GM19193 (cell line): ENCODE results near the gene FUT3.

Experiments
- POLR2A ChIP-seq: IDR thresholded peaks from 4 replicates; pipeline ENCODE4 v1.6.1; 2011; ENCODE audit not compliant: insufficient read depth, insufficient read length; ENCODE audit errors: extremely low read depth

FUT3 gene

DNA sequence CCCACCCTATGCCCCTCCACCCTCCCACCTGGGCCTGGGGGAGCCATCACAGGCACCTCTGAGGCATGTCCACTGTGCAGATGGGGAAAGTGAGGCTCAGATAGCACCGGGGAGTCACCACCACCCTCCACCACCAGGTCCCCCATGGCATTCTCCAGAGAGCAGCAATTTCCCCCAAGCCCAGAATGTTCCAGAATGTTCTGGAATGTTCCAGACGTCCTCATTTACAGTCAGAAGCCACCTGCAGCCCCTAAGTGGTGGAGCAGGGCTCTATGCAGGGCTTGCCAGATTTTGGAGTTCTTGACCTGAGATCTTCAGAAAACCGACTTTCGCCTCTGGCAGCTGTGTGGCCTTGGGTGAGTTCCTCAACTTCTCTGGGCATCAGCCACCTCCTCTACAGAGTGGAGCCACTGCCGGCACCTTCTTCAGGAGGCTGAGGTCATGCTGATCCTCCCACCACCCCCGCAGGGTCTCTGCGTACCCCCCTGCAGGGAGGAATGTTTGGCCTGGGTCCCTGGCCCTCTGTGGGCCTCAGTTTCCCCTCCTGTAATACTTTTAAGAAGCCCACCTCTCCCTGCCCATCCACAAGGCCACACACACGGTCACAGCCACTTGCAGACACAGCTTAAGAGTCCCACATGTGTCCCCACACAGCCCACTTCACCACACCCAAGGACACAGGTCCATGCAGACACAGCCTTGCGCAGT is 12.9 kb upstream of the FUT3 start:
- no peak for TF ChIP-seq POLR2A

DNA sequence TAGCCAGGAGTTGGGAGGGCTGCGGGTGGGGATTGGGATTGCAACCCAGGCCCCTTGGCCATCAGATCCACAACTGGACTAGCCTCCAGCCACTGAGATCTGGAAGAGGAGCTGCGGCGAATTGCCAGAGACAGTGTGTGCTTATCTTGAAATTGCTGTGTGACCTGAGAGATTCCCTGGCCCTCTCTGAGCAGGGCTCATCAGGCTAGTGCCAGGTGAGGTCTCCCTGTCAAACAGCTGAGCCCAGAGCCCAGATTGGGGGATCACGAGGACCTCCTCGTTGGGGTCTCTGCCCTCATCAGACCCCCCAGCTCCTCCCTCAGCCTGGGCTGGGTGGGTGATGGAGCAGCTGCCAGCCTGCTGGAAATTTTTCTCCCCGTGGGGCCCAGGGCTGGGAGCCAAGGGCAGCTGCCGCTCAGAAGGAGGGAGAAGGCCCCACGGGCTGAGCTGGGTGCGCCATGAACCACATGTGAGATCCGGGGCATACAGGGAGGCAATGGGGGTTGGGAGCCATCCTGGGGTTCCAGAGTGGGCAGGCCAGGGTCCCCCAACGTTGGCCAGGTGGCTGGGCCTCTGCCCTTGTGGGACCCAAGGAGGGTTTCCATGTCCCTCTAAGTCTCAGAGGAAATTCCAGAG is 11.9 kb upstream of the FUT3 start:
- TF ChIP-seq POLR2A: no peak

DNA sequence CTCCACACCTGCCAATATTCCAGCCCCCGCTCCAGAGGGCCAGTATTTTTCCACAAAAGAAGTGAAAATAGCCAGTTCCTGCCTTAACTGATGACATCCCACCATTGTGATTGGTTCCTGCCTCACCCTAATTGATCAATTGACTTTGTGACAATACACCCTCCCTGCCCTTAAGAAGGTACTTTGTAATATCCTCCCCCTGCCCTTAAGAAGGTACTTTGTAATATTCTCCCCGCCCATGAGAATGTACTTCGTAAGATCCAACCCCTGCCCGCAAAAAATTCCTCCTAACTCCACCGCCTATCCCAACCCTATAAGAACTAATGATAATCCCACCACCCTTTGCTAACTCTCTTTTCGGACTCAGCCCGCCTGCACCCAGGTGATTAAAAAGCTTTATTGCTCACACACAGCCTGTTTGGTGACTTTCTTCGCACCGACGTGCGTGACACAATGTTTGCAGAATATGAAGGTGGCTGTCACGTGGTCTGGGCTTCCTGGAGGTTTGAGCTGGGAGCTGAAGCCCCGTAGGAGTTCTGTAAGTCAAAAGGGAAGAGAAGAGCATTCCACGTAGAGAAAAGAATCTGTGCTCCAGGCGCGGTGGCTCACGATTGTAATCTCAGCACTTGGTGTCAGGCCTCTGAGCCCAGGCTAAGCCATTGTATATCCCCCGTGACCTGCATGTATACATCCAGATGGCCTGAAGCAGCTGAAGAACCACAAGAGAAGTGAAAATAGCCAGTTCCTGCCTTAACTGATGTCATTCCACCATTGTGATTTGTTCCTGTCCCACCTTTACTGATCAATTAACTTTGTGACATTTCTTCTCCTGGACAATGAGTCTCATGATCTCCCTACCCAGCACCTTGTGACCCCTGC is 6.2 kb upstream of the FUT3 start:
- no peak for TF ChIP-seq POLR2A

DNA sequence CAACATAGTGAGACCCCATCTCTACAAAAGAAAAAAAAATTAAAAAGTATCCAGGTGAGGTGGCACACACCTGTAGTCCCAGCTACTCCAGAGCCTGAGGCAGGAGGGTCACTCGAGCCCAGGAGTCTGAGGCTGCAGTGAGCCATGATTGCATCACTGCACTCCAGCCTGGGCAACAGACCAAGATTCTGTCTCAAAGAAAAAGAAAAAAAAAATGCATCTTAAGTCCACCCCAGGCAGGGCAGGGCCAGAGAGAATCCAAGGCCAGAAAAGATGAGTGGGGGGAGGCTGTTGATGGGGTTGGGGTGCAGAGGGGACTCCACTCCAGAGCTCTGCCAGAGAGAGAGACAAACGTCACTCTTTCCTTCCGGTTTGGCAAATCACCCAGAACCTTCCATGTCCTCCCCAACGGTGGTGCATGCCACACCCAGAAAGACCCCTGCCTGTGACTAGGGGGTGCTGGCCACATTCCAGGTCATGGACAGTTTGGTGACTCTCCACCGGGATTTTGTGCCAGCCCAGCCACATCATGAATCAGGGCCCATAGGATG is 431 bp downstream of the FUT3 start:
- TF ChIP-seq POLR2A: no peak

DNA sequence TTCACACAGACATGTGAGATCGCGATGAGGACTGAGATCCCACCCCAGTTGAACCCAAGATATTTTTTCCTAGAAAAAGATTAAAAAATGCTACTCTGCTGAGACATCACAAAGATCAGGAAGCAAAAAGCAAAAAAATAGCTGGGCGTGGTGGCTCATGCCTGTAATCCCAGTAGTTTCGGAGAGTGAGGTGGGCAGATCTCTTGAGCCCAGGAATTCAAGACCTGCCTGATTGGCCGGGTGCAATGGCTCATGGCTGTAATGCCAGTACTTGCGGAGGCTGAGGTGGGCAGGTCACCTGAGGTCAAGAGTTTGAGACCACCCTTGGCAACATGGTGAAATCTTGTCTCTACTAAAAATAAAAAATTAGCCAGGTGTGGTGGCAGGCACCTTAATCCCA is 1.1 kb downstream of the FUT3 start:
- no peak for TF ChIP-seq POLR2A

DNA sequence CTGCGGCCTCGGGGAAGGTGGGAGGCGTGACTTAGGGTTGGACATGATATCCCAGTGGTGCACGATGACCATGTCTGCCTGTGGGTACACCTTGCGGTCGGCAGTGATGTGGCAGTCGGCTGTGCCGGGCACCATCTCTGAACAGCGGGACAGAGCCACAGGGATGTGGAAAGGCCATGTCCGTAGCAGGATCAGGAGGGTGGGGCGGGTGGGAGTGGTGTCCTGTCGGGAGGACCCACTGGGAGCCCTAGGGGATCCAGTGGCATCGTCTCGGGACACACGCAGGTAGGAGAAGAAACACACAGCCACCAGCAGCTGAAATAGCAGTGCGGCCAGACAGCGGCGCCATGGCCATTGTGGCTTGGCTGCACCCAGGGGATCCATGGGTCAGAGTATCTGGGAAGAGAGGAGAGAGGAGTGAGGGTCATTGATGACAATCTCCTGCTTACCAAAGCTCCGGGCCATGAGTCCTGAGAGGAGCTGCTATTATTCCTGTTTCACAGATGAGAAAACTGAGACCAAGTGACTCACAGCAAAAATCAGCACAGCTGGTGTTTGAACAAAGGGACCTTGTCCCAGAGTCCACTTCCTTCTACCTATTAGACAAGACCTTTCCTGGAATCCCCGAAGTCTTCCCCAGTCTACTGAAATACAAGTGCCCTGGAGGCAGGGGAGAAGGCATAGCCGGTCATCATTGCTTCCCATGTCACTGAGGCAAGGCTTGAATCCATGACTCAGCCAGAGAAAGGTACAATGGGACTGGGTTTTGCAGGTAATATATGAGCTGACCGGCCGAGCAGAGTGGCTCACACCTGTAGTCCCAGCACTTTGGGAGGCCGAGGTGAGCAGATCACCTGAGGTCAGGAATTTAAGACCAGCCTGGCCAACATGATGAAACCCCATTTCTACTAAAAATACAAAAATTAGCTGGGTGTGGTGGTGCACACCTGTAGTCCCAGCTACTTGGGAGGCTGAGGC is 6.5 kb downstream of the FUT3 start:
- no peak for TF ChIP-seq POLR2A

DNA sequence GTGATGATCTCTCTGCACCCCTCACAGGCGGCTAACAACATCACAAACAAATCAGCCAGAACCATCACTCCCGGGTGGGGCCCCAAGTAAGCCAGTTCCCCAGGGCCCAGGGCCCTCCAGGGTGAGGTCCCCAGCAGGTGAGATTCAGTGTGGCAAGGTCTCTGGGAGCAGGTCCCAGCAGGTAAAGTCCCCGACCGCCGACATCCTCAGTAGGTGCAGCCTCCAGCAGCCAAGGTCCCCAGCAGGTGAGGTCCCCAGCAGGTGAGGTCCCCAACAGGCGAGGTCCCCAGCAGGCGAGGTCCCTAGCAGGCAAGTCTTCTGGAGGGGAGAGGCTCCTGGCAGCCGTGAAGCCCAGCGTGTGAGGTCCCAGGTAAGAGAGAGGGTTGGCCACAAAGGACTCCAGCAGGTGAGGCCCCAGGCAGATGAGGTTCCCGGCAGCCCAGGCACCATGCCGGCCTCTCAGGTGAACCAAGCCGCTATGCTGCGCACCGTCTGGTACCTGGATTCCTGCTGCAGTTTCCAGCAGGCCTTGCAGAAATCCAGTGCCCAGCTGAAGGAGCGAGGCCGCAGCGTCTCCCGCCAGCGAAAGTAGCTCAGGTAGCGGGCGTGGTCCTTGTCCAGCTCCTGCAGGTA is 7.8 kb downstream of the FUT3 start:
- TF ChIP-seq POLR2A: no peak

DNA sequence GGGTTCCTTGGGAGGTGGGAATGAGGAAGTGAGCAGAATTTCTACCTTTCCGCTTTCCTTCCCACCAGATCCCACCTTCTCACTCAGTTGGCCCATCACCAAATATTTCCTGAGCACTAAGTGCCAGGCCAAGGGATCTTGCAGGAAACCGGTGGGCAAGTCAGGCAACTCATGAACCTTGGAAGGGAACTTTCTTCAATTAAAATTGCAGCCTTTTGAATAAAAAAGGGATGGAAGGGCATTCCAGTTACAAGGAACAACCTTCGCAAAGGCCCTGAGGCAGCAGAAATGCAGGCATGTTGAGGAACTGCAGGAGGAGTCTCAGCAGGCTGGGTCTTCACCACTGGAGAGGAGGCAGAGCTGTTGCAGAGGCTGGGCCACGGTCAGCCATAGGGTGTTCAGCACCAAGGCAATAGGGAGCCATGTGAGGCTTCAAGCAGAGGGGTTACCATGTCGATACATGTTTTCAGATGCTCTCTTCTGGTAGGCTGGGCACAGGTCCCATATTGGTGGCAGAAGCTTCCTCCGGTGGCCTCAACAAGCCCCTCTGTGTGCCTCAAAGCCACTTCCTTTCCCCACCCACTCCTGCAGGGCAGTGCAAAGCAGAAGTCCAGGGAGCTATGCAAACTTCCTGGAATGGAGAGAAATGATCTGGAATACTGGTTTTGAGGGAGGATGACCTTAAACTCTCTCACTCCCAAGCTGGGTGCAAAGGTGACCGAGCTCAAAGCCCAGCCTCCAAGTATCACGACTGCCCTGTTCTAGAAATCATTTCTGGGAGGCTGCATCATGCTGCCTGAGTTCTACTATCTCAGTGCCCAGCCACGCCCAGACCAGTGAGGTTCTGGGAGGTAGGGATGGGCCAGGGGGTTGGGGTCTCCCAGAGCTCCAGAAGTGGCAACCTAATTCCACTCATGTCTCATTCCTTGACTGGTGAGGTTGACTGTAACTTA is 11.9 kb downstream of the FUT3 start, which contains the start of gene FUT6:
TSS of gene FUT6 (minus strand) at position 638 of the 953 bp plus-strand sequence. CDS start 7,135 bp downstream, outside the sequence.
- no peak for TF ChIP-seq POLR2A

DNA sequence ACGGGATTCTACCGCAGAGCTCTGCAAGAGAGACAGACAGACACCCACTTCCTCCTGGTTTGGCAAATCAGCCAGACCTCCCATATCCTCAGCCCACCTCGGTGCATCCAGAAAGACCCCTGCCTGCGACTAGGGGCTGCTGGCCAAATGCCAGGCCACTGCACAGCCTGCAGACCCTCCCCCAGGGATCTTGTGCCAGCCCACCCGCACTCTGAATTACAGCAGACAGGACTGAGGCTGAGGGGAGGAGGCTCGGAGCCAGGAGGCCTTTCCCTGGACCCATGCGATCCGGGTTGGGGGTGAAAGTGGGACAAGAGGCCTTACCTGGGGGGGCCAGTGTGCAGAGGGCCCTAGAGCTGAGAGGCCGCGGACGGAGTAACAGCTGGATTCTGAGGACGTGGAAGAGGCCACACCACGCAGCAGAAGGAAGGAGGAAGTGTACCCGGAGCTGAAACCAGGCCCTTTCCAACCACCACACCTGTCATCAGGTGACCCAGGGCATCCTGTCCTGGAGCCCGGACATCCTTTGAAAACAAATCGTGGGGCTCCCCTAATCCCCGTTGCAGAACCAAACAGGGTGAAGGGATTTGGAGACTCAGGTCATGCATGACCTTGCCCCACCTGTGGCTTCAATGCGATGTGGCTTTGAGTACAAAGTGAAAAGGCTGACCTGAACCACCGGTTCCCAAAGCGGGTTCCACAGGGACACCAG is 12.7 kb downstream of the FUT3 start:
- no peak for TF ChIP-seq POLR2A

DNA sequence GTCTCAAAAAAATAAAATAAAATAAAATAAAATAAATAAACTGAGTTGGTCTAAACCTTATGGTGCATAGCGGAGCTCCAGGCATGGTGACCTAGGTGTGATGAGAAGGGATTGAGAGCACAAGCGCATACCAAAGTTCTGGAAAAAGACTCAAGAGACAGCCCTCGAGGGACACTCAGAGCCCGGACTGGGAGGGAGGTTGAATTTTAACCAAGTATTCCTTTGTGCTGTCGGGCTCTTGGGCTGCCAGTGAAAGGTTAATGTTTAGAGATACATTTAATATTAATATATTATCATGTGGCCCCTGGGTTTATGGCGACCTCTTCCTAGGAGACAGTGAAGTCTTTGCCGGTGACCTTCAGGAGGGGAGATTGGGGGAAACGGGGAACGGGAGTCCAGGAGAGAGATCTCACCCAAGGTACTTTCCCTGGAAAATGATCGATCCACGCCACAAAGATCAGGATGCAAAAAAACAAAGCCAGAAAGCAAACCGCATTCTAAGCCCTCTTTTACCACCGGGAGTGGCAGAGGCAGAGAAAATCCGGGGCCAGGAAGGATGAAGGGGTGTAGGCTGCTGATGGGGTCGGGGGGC is 13.4 kb downstream of the FUT3 start:
- TF ChIP-seq POLR2A: no peak

DNA sequence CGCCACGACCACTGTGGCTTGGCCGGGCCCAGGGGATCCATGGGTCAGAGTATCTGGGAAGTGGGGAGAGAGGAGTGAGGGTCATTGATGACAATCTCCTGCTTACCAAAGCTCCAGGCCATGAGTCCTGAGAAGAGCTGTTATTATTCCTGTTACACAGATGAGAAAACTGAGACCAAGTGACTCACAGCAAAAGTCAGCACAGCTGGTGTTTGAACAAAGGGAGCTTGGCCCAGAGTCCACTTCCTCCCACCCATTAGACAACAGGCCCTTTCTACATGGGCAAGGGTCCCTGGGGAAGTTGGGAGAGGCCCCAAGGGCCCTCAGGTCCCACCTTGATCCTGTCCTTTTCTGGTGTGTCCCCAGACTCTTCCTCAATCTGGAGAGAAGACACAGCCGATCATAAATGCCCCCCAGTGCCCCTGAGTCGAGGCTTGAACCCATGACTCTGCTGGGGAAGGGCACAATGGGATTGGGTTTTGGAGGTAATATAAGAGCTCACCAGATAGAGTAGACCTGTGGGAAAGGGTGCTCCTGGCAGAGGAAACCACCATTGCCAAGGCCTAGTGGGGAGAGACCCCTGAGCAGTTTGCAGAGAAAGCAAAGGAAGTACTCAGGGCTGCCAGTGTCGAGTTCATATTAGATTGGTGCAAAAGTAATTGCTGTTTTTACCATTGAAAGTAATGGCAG is 18.6 kb downstream of the FUT3 start:
- TF ChIP-seq POLR2A: no peak
